Measurements from ENCODE around the gene RBMS3.
"Not testable (repeated sequence)": the region's sequence is repeated elsewhere in the genome, so short reads cannot be mapped to it uniquely, and the experiment has no call there.

The RBMS3 gene

DNA sequence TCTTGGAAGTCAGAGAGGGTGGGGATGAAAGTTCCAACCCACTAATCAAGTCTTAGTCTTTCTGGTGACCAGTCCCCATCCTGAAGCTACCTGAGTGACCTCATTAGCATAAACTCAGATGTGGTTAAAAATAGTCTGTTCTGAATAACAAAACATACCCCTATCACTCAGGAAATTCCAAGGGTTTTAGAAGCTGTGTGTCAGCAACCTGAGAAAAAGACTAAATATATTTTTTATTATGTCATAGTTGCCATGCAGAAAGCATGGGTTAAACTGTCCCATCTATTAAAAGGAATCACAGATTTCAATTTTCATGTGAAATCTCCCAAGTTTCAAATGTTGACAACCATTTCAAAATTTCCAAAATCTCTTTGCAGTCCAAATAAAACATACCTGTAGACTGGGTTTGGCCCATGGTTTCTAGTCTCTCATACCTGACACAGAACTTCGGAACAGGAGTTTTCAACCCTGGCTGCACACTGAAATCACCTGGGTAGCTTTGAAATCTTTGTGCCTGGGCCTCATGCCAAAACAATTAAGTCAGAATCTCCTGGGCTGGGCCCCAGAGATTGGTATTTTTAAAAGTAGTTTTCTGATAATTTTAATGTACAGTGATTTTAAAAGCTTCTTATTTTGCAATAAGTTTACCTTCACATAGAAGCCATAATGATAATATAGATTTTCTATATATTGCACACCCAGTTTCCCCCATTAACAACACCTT lies 476.3 kb downstream of the RBMS3 start:
- DNase-seq = no peak

- DNase-seq = no peak
Measured at GRCh38 chr3:29758108-29758433, 477.2 kb downstream of the RBMS3 start.

DNA sequence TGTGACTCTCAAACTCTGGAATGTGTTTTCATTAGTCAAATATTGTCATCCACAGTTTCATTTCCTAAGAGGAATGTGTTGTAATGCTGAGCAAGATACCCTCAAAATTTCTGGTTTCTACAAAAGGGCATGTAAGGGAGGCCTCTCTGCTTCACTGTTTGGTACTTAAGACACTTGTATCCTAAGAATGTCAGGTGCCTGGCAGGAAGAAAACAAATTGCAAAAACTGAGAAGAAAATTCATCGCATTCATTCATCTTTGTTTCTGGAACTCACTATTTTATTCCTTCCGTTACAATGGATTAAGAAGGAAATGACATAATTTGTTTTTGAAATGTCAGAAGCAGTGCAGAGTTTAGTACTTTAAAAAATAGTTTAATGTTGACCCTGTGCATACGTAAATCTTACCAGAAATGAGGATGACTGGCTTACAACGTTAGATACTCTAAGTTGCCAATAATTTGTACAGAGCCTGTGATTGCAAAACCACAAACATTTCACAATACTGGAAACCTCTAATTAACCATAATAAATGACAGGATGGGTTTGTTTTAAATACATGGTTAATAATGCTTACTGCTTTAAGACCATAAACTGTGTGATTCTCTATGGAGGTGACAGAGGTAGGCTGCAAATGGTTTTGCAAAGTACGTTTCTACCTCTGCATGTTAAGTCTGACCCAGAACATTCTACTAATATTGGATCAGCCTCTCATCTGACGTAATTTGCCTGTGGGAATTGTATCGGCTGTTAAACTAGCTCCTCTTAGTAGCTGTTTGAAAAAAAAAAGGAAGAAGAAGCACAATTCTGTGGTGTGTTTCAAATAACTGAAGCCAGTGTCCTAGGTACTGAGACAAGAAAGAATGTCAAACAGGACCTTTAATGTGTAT lies 477.8 kb downstream of the RBMS3 start:
- no peak for DNase-seq

GRCh38 chr3:29759411-29760225 lies 478.7 kb downstream of the RBMS3 start:
- DNase-seq = no peak

- DNase-seq = no peak
Measured at GRCh38 chr3:29760226-29760685, 479.4 kb downstream of the RBMS3 start.

DNA sequence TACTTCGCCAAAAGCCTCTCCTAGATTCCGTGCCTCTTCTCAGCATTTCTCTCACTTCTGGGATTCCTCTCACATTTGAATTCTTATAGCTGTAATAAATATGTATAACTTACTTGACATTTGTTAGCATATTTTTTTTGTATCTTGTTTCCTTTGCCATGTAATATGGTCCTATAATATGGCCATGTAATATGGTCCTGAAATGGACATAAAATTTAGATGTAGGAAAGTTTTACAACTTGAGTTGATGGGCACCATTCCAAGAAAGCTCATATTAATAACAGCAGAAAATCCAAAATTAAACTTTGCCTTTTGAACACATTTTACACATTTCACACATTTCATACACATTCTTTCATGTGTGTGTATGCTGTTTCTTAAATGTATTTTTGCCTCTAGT lies 480.6 kb downstream of the RBMS3 start:
- DNase-seq = no peak

DNA sequence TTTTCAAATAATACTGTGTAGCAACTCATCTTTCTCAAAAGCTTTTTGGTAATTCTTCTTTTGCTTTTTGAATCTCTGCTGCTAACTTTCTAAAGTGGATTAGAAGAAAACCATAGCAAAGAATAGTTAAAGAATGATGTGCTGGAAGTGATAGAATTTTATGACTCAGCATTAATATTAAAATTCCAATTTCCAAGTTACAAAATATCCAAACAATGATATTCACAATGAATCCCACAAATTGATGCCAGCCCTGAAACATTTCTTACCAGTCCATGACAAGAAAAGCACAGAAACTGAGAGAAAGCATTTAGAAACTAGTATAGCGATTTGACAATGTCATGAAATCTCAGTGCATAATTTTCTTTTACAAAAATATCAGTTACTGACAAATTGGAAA lies 482.2 kb downstream of the RBMS3 start:
- no peak for DNase-seq

DNA sequence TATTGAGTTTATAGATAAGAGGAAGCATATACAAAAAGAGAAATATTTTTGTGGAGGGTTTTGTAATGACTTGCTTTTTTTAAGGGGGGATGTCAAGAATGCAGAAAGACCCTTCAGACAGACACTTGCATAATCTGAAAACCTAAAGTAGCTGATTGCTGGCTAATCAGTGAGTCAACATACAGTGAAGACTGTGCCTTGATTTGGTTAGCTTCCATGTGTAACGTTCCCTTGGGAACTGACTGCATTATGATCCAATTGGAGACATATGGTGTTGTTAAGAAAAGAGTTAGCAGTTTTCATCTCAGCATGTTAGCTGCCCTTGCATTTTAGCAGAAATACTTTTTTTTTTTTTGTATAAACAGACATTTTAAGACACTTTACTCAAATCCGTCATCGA lies 483.2 kb downstream of the RBMS3 start:
- DNase-seq = no peak

GRCh38 chr3:29764603-29765254 lies 483.9 kb downstream of the RBMS3 start:
- DNase-seq = no peak

DNA sequence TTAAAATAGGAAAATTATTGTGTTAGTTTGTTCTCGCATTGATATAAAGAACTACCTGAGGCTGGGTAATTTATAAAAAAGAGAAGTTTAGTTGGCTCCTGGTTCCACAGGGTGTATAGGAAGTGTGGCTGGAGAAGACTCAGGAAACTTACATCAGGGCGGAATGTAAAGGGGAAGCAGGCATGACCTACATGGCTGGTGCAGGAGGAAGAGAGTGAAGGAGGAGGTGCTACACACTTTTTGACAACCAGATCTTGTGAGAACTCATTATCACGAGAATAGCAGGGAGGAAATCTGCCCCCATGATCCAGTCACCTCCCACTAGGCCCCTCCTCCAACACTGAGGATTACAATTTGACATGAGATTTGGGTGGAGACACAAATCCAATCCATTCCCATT lies 490.7 kb downstream of the RBMS3 start:
- no peak for DNase-seq

DNA sequence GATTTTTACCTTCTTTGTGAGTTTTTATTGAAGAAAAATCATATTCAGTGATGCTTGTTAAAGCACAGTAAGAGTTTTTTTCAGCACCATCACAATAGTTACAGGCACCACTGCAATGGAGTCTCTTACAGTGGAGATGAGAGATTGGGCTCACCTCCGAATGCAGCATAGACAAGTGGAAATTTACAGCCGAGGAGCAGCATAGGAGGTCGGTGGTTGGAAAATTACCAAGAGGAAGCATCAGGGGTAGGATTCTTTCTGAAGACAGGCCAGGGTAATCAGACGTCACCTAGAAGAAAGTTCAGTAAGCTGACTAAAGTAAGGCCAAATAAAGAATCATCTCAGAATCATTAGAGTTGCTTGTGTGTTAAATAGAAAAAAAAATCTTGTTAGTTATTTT lies 491.6 kb downstream of the RBMS3 start:
- no peak for DNase-seq

GRCh38 chr3:29773481-29773880 lies 492.6 kb downstream of the RBMS3 start:
- no peak for DNase-seq

DNA sequence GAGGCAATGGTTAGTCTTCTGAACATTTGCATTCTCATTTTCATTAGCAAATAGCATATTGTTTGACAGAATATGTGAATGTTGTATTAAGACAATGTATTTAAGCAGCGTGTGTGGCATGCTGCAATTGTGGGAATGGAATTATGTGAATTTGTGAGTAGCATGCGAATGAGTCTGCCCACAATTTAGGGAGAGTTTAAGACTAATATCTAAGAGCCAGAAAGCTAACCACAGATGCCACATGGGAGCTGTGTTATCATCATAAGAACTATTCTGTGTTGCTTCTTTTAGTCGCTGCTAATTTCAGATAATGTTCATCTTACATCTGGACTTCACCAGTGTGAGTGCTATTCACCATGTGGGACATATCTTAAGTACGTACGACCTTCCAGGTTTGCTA lies 494.5 kb downstream of the RBMS3 start:
- DNase-seq = no peak

DNA sequence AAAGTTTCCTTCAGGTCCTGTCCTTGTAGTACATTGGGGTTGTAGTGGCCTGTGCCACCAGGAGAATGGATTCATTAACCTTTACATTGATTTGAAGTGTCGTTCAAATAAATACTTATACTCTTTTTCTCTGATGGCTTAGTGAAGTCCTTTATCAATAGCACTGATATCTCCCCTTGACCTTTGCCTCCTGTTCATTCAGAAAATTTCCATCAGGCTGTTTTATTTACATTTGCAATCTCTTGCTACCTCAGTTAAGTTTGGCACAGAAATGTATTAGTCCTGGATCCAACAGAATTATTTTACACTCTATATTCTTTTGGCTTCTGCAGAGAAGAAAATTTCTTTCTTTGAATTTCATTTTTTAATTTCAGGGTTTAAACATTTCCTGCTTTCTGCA lies 497.0 kb downstream of the RBMS3 start:
- DNase-seq = no peak

DNA sequence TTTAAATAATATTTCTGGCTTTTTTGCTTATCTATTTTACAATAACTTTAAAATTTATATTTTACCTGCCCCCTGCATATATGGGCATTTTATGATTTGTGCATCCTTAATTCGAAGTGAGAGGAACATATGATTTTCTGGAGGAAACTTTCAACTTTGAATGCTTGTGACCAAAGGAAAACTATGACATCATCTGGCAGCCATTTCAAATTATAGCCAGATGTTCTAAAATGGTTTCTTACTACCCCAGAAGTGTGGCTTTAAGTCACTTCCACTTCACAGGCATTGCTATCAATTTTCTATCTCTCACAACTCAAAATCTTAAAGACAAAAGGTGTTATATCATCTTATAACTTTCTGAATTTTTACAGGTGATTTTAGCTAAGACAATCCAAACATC lies 508.8 kb downstream of the RBMS3 start:
- DNase-seq = no peak

DNA sequence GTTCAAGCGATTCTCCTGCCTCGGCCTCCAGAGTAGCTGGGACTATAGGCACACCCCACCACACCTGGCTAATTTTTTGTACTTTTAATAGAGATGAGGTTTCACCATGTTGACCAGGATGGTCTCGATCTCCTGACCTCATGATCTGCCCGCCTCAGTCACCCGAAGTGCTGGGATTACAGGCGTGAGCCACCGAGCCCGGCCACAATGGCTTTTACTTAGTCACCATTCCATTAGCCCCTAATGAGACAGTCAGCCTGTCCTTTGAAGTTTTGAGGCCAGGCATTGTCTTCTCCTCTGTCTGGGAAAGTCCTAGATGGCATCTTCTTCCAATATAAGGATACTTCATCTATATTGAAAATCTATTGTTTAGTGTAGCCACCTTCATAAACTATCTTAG lies 515.9 kb downstream of the RBMS3 start:
- DNase-seq = no peak

DNA sequence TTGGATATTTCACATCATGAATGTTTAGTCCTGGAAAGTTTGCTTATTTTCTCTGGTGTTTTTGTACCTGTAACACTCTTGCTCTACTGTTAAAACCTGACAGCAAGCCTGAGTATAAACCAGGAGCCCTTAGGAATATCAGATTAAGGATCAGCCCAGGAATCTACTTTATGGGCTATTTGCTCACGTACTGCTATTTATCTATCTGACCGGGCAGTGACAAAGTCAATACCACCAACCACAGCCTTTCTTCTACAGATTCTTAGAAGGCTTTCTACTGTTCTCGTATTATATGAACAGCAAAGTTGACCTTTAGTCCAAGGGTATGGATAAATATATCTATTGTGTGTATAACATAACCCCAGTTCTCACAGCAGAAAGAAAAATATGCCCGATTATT lies 521.2 kb downstream of the RBMS3 start:
- no peak for DNase-seq

- DNase-seq = no peak
Measured at GRCh38 chr3:29804044-29804443, 523.2 kb downstream of the RBMS3 start.

GRCh38 chr3:29805757-29806156 lies 524.9 kb downstream of the RBMS3 start:
- DNase-seq = no peak

DNA sequence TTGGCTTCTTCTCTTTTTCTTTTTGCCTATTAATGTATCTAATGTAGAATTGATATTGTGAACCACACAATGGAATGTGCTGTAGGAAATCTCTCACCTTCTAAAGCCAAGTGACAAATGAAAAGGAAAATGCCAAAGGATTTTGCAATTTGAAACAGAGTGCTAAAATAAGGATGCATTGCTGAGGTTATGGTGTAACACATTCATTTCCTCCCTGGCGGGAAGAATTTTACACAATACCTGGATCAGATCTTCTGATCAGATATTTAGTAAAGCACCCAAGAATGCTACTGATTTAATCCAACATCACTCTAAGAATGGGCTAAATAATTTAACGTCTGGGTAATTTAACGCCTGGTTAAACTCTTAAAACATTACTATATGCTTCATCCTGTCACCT lies 527.5 kb downstream of the RBMS3 start:
- DNase-seq = not testable (repeated sequence)

GRCh38 chr3:29822071-29822470 lies 541.2 kb downstream of the RBMS3 start:
- no peak for DNase-seq

- no peak for DNase-seq
Measured at GRCh38 chr3:29823233-29823632, 542.4 kb downstream of the RBMS3 start.

GRCh38 chr3:29826712-29827111 lies 545.8 kb downstream of the RBMS3 start:
- no peak for DNase-seq

Measured in stimulated activated CD4-positive, alpha-beta T cell treated with anti-CD3 and anti-CD28 coated beads, Interleukin-2, amount 100 ng/mL, for 48 hours (primary cell).